K562 (cell line): ENCODE measurements around the gene OTOG. TPM values are rescaled to one million over a fixed set of nuclear protein-coding genes. Genes with fewer than 3 reads are reported as not detected.

Experiments
- ATAC-seq: fragments of 200-7000 bp; cut with Tn5 transposase; 3 replicates; pipeline ENCODE4 v1.9.1; 2020; ENCODE audit warnings: moderate library complexity
- BruUV-seq: library from RNA; stranded (reverse); fragments of 400-500 nt; replicated peaks from 2 replicates; lab custom pipeline; 2021; lab: Mats Ljungman, UMichigan
- CTCF ChIA-PET: fragments of 300-600 bp; formaldehyde crosslinking; extraction: SDS; loops from one replicate; lab custom pipeline; 2021; ENCODE audit warnings: low intra/inter-chr PET ratio; lab: Yijun Ruan, JAX
- POLR2A ChIA-PET: fragments of 300-600, 350-650 bp; sonication (Branson Sonifier 250); formaldehyde crosslinking; extraction: SDS; loops from one replicate; lab custom pipeline; 2021; ENCODE audit warnings: antibody characterized with exemption, inconsistent platforms; lab: Yijun Ruan, JAX
- DNase-seq, 4 experiments: peaks; one replicate each; pipeline versions ENCODE4 v3.0.0 to v3.0.0-alpha.2; 2011 to 2018; ENCODE audit warnings: low spot score in 3 of 4, mixed read lengths in 3 of 4; ENCODE audit errors: extremely low read depth in 1 of 4
- FAIRE-seq: peaks from 2 replicates; lab custom pipeline; 2011; peaks lifted over from hg19 to GRCh38; lab: Jason Lieb, UNC
- H2AFZ ChIP-seq: 2 replicates; pipeline ENCODE4 v1.6.0; 2011; ENCODE audit warnings: low read depth, low read length, control low read depth, inconsistent platforms
- H3K27ac ChIP-seq: fragments of 200-600 bp; 3 replicates; pipeline ENCODE4 v1.8.0; 2011; ENCODE audit warnings: low read depth, mild to moderate bottlenecking, control low read depth, inconsistent platforms, low read length, moderate library complexity, mixed read lengths; ENCODE audit errors: extremely low read depth
- H3K27me3 ChIP-seq, 2 experiments: fragments of 300-600 bp in 1 of 2; 2 replicates in 1 of 2; 3 replicates in 1 of 2; pipeline versions ENCODE4 v1.6.0 to v1.8.0; 2011; ENCODE audit warnings: inconsistent platforms in 2 of 2, low read length in 2 of 2, mild to moderate bottlenecking in 1 of 2, mixed read lengths in 1 of 2, moderate library complexity in 1 of 2; ENCODE audit not compliant: control insufficient read depth in 2 of 2, insufficient read depth in 2 of 2
- H3K36me3 ChIP-seq: fragments of 300-600 bp; 3 replicates; pipeline ENCODE4 v1.8.0; 2011; ENCODE audit warnings: mild to moderate bottlenecking, low read length, inconsistent platforms; ENCODE audit not compliant: control insufficient read depth, insufficient read depth
- H3K4me1 ChIP-seq, 2 experiments: fragments of 200-600 bp in 1 of 2; replicated peaks in 1 of 2; 2 replicates in 1 of 2; 3 replicates in 1 of 2; pipeline versions ENCODE4 v1.5.1 to v1.8.0; 2011; ENCODE audit warnings: inconsistent platforms in 2 of 2, low read length in 2 of 2, mild to moderate bottlenecking in 1 of 2, mixed read lengths in 1 of 2, moderate library complexity in 1 of 2; ENCODE audit not compliant: control insufficient read depth in 2 of 2, insufficient read depth in 2 of 2
- H3K4me2 ChIP-seq: 2 replicates; pipeline ENCODE4 v1.6.1; 2011; ENCODE audit warnings: low read length, control low read depth, inconsistent platforms, mixed read lengths; ENCODE audit not compliant: insufficient read depth
- H3K4me3 ChIP-seq: fragments of 200-600 bp; sonication (generic), shearing (Covaris generic); 2 replicates; pipeline ENCODE4 v1.5.1; 2016; ENCODE audit warnings: control low read depth, inconsistent platforms
- H3K79me2 ChIP-seq: fragments of 200-600 bp; 3 replicates; pipeline ENCODE4 v1.8.0; 2011; ENCODE audit warnings: low read length, inconsistent platforms; ENCODE audit not compliant: control insufficient read depth, insufficient read depth
- H3K9ac ChIP-seq, 2 experiments: 2 replicates each; pipeline versions ENCODE4 v1.6.0 to v1.6.1; 2011; ENCODE audit warnings: low read depth in 2 of 2, low read length in 2 of 2, control low read depth in 1 of 2, inconsistent platforms in 1 of 2, mild to moderate bottlenecking in 1 of 2, mixed read lengths in 1 of 2; ENCODE audit not compliant: insufficient read depth in 1 of 2
- H3K9me1 ChIP-seq: one replicate; pipeline ENCODE4 v1.6.0; 2011; ENCODE audit warnings: inconsistent platforms, mild to moderate bottlenecking, low read length, moderate library complexity; ENCODE audit not compliant: control insufficient read depth, insufficient read depth
- H3K9me3 ChIP-seq: replicated peaks from 2 replicates; pipeline ENCODE4 v1.5.1; 2011; ENCODE audit warnings: low read depth, low read length, inconsistent platforms; ENCODE audit not compliant: control insufficient read depth, insufficient read depth
- H4K20me1 ChIP-seq: replicated peaks from 2 replicates; pipeline ENCODE4 v1.6.1; 2011; ENCODE audit warnings: low read length, inconsistent platforms, mixed read lengths; ENCODE audit not compliant: control insufficient read depth, insufficient read depth
- BDP1 ChIP-seq: IDR thresholded peaks from 3 replicates; pipeline ENCODE4 v1.6.1; 2011; ENCODE audit not compliant: insufficient read length, insufficient read depth
- BHLHE40 ChIP-seq: IDR thresholded peaks from 2 replicates; pipeline ENCODE4 v1.6.1; 2011; ENCODE audit warnings: low read length, improper control_type of control experiment
- ELF1 ChIP-seq: fragments of 200-800 bp; sonication (Bioruptor generic); IDR thresholded peaks from 2 replicates; pipeline ENCODE4 v1.6.1; 2016; ENCODE audit warnings: missing genetic modification characterization, missing compliant biosample characterization
- FOXP1 ChIP-seq: sonication (generic); formaldehyde crosslinking; IDR thresholded peaks from 2 replicates; pipeline ENCODE4 v1.8.0; 2022; ENCODE audit warnings: mild to moderate bottlenecking, missing genetic modification reagents
- GATAD2A ChIP-seq: fragments of 450-650 bp; IDR thresholded peaks from 2 replicates; pipeline ENCODE4 v1.6.1; 2017
- GATAD2B ChIP-seq: fragments of 450-650 bp; IDR thresholded peaks from 2 replicates; pipeline ENCODE4 v1.6.1; 2017; ENCODE audit warnings: mild to moderate bottlenecking, borderline replicate concordance
- GTF2F1 ChIP-seq: IDR thresholded peaks from 2 replicates; pipeline ENCODE4 v1.6.1; 2011; ENCODE audit warnings: low read depth, low read length, improper control_type of control experiment
- STAT5A ChIP-seq: IDR thresholded peaks from 2 replicates; pipeline ENCODE4 v1.6.1; 2012; ENCODE audit warnings: low read length, inconsistent platforms, borderline replicate concordance
- ZNF124 ChIP-seq: sonication (generic); formaldehyde crosslinking; IDR thresholded peaks from 2 replicates; pipeline ENCODE4 v1.8.1; 2022; ENCODE audit warnings: missing genetic modification reagents
- WGBS: fragments of 100-300 bp; shearing (Covaris generic); methylation state at CpG from one replicate; pipeline ENCODE4 v1.1.6; 2016; ENCODE audit warnings: low coverage, mixed read lengths; ENCODE audit not compliant: insufficient coverage; ENCODE audit errors: missing lambda C conversion rate; 5-methylcytosine and 5-hydroxymethylcytosine counted together
- in situ Hi-C: fragments of 300-500 bp; cut with MboI; formaldehyde crosslinking; loops from 4 replicates; pipeline ENCODE4 v1.15.0; 2018; ENCODE audit warnings: inconsistent platforms, mixed read lengths
- intact Hi-C: fragments of 100-400 bp; cut with micrococcal nuclease; formaldehyde crosslinking; loops from 2 replicates; pipeline ENCODE4 v1.14.2; 2022
- polyA plus RNA-seq, 8 experiments: library from polyadenylated mRNA; depleted of rRNA in 4 of 8; stranded (reverse) in 5 of 8; unstranded in 3 of 8; fragments of >200 nt; fragmentation: Nextera tagmentation in 2 of 8; fragmentation: Illumina TruSeq in 1 of 8; extraction: Ambion mirVana in 2 of 8; extraction: Trizol in 1 of 8; gene quantifications; 2 replicates each; pipeline versions ENCODE4 v1.2.1 to v1.2.3, GENCODE V29; 2011 to 2014; ENCODE audit warnings: inconsistent platforms in 1 of 8, missing spikeins in 1 of 8
- total RNA-seq, 7 experiments: library from RNA; depleted of rRNA in 6 of 7; stranded (reverse); fragments of >200 nt in 6 of 7; fragmentation: Illumina TruSeq in 2 of 7; extraction: Trizol in 2 of 7; gene quantifications; 2 replicates each; pipeline versions ENCODE4 v1.2.1 to v1.2.3, GENCODE V29; 2011 to 2021; ENCODE audit warnings: low replicate concordance in 1 of 7
- TF ChIP-seq, protein P1 (sequence below): fragments of 200-800 bp; sonication (Bioruptor generic); IDR thresholded peaks from 2 replicates; pipeline ENCODE4 v1.6.1; 2017; ENCODE audit warnings: missing genetic modification characterization, missing compliant biosample characterization
- TF ChIP-seq, protein P2 (sequence below): sonication (generic); formaldehyde crosslinking; IDR thresholded peaks from 2 replicates; pipeline ENCODE4 v1.8.0; 2023; ENCODE audit warnings: mild to moderate bottlenecking, missing genetic modification reagents
- TF ChIP-seq, protein P3 (sequence below): fragments of 450-650 bp; conservative IDR thresholded peaks from 2 replicates; pipeline ENCODE4 v1.6.1; 2016; ENCODE audit warnings: missing genetic modification characterization, low read depth, mild to moderate bottlenecking, control low read depth, missing compliant biosample characterization

The OTOG gene
- total and polyA plus RNA-seq, 9 of the 15 experiments (the other 6 are each of a cell fraction or from before 2014, with no cell fraction given), result not detected

DNA sequence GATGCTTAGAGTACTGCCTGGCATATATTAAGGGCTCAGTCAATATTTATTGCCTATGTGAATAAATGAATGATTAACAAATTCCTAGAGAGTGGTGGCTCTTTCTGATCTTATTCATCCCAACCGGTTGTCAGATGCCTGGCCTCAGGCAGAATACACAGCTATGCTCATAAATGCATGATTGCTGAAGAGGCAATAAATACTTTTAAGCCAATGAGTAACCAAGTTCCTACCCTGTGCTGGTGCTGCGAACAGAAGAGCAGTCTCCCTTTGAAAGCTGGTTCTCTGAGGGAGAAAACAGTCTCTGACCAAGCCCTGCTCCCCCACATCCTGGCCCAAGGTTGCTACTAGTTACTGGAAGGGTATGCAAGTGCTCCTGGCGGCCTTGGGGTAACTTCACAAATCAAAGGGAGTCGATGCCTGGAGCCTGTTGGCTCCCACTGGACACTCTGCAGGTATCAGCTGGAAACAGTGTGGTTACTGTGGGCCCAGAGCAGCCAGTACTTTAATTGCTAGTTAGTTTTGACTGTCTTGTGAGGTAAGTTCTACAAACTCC lies 5.7 kb upstream of the OTOG start:
- ATAC-seq (no peak), FAIRE-seq (no peak)
- intact Hi-C loops, result no loop called here

More for the DNA sequence above, 5.7 kb upstream of the OTOG start:
- H3K79me2 ChIP-seq, result no peaks in the 10 kb centered on the region
- H3K36me3 ChIP-seq, result no peaks in the 10 kb centered on the region
- ChIA-PET CTCF (no interaction called here), POLR2A (interaction anchor here (0.6 to 2.0 kb wide), 3 partner anchors 12 to 28 kb away, joined by 3 to 5 read pairs (median 4); no protein-coding TSS in a partner anchor)
- peaks cover 0 to 14% of the 10 kb centered on the region in 2 experiments; a peak in 2 of 5 replicates for H3K4me1 ChIP-seq
- H2AFZ ChIP-seq, result no peak overlapping the region
- no peak overlapping the region for H3K27ac ChIP-seq
- H3K9ac ChIP-seq, result no peak overlapping the region
- TF ChIP-seq ZNF124 (CRISPR knock-in tag) (no peak), BDP1 (no peak), ELF1 (no peak), GATAD2B (no peak), GATAD2A (no peak), BHLHE40 (no peak), STAT5A (no peak), GTF2F1 (no peak), FOXP1 (no peak)
- TF ChIP-seq, protein P1, sequence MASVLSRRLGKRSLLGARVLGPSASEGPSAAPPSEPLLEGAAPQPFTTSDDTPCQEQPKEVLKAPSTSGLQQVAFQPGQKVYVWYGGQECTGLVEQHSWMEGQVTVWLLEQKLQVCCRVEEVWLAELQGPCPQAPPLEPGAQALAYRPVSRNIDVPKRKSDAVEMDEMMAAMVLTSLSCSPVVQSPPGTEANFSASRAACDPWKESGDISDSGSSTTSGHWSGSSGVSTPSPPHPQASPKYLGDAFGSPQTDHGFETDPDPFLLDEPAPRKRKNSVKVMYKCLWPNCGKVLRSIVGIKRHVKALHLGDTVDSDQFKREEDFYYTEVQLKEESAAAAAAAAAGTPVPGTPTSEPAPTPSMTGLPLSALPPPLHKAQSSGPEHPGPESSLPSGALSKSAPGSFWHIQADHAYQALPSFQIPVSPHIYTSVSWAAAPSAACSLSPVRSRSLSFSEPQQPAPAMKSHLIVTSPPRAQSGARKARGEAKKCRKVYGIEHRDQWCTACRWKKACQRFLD (CRISPR knock-in tag), result no peak
- TF ChIP-seq, protein P2, sequence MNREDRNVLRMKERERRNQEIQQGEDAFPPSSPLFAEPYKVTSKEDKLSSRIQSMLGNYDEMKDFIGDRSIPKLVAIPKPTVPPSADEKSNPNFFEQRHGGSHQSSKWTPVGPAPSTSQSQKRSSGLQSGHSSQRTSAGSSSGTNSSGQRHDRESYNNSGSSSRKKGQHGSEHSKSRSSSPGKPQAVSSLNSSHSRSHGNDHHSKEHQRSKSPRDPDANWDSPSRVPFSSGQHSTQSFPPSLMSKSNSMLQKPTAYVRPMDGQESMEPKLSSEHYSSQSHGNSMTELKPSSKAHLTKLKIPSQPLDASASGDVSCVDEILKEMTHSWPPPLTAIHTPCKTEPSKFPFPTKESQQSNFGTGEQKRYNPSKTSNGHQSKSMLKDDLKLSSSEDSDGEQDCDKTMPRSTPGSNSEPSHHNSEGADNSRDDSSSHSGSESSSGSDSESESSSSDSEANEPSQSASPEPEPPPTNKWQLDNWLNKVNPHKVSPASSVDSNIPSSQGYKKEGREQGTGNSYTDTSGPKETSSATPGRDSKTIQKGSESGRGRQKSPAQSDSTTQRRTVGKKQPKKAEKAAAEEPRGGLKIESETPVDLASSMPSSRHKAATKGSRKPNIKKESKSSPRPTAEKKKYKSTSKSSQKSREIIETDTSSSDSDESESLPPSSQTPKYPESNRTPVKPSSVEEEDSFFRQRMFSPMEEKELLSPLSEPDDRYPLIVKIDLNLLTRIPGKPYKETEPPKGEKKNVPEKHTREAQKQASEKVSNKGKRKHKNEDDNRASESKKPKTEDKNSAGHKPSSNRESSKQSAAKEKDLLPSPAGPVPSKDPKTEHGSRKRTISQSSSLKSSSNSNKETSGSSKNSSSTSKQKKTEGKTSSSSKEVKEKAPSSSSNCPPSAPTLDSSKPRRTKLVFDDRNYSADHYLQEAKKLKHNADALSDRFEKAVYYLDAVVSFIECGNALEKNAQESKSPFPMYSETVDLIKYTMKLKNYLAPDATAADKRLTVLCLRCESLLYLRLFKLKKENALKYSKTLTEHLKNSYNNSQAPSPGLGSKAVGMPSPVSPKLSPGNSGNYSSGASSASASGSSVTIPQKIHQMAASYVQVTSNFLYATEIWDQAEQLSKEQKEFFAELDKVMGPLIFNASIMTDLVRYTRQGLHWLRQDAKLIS (CRISPR knock-in tag), result no peak
- TF ChIP-seq, protein P3, sequence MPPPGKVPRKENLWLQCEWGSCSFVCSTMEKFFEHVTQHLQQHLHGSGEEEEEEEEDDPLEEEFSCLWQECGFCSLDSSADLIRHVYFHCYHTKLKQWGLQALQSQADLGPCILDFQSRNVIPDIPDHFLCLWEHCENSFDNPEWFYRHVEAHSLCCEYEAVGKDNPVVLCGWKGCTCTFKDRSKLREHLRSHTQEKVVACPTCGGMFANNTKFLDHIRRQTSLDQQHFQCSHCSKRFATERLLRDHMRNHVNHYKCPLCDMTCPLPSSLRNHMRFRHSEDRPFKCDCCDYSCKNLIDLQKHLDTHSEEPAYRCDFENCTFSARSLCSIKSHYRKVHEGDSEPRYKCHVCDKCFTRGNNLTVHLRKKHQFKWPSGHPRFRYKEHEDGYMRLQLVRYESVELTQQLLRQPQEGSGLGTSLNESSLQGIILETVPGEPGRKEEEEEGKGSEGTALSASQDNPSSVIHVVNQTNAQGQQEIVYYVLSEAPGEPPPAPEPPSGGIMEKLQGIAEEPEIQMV (tag), result no peak
- H3K4me3 ChIP-seq, result no peak overlapping the region
- no TSS peak for BruUV-seq
- no peak for DNase-seq
- H3K9me1 ChIP-seq, result no peaks in the 10 kb centered on the region
- H3K9me3 ChIP-seq, result no peaks in the 10 kb centered on the region
- peaks cover 10 to 46% of the 10 kb centered on the region in 2 experiments; a peak in 3 of 5 replicates for H3K27me3 ChIP-seq
- in situ Hi-C loops, result no loop called here
- no peaks in the 10 kb centered on the region; the same call in 1 of the 2 replicates for H4K20me1 ChIP-seq
- no peak overlapping the region for H3K4me2 ChIP-seq
- 0% methylated on average over 4 of the region's 4 CpGs for WGBS
